ENCODE results near the gene NTNG2.

DNA sequence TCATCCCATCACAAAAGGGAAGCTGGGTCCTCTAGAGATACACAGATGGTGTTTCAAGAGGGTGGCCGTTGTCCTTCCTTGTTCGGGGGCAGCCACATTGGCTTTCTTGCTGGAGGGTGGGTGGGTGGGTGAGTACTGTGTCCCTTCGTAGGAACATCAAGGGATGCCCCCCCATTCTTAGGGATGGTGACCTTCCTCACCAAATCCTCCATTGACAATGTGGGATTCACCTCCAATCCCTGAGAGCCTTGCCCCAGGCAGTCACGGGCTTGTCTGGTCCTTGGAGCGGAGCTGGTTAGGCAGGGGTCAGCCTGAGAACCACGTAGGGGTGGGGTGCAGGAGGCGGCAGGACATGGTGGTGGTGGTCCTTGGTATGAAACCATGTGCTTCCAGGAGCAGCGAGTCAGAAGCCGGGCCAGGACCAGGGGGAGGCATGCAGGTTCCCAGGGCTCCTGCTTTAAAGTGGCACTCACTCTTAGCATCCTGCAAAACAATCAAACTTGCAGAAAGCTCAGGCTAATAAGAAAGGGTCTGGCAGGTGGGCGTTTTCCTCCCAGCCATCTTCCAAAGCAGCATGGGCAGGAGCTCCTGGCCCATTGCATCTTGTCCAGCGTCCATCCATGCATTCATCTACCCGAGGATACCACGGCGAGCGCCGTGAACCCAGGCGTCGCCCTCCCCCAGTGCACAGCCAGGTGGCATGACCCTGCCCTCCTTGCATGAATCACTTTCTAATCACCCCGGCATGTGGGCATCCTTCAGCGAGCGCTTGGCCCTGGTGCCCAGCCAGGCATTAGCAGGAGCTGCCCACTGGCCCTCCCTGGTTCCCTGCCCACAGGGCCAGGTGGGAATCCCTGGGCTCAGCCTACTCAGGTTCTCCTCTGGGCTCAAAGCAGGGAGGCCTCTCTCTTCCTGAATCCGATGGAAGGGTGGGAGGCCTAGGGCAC, 76.4 kb downstream of the NTNG2 start:
- TF ChIP-seq, protein P1, sequence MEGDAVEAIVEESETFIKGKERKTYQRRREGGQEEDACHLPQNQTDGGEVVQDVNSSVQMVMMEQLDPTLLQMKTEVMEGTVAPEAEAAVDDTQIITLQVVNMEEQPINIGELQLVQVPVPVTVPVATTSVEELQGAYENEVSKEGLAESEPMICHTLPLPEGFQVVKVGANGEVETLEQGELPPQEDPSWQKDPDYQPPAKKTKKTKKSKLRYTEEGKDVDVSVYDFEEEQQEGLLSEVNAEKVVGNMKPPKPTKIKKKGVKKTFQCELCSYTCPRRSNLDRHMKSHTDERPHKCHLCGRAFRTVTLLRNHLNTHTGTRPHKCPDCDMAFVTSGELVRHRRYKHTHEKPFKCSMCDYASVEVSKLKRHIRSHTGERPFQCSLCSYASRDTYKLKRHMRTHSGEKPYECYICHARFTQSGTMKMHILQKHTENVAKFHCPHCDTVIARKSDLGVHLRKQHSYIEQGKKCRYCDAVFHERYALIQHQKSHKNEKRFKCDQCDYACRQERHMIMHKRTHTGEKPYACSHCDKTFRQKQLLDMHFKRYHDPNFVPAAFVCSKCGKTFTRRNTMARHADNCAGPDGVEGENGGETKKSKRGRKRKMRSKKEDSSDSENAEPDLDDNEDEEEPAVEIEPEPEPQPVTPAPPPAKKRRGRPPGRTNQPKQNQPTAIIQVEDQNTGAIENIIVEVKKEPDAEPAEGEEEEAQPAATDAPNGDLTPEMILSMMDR (IDR thresholded peaks at IDR 0.05): no peak
- TF ChIP-seq POLR2AphosphoS5 (IDR thresholded peaks at IDR 0.05) (no peak), POLR2A (IDR thresholded peaks at IDR 0.05) (no peak)
